Suppressor macrophage treated with lipopolysaccharide for 1 hour (primary cell): Measurements from ENCODE around the gene EEF2KMT.
"Not testable (repeated sequence)": the region's sequence is repeated elsewhere in the genome, so short reads cannot be mapped to it uniquely, and the experiment has no call there.

Source experiments
- DNase-seq, 3 donors: peaks; one replicate each; pipeline ENCODE4 v3.0.0-alpha.2; 2020 to 2022

Gene EEF2KMT, protein sequence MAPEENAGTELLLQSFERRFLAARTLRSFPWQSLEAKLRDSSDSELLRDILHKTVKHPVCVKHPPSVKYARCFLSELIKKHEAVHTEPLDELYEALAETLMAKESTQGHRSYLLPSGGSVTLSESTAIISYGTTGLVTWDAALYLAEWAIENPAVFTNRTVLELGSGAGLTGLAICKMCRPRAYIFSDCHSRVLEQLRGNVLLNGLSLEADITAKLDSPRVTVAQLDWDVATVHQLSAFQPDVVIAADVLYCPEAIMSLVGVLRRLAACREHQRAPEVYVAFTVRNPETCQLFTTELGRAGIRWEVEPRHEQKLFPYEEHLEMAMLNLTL

DNA sequence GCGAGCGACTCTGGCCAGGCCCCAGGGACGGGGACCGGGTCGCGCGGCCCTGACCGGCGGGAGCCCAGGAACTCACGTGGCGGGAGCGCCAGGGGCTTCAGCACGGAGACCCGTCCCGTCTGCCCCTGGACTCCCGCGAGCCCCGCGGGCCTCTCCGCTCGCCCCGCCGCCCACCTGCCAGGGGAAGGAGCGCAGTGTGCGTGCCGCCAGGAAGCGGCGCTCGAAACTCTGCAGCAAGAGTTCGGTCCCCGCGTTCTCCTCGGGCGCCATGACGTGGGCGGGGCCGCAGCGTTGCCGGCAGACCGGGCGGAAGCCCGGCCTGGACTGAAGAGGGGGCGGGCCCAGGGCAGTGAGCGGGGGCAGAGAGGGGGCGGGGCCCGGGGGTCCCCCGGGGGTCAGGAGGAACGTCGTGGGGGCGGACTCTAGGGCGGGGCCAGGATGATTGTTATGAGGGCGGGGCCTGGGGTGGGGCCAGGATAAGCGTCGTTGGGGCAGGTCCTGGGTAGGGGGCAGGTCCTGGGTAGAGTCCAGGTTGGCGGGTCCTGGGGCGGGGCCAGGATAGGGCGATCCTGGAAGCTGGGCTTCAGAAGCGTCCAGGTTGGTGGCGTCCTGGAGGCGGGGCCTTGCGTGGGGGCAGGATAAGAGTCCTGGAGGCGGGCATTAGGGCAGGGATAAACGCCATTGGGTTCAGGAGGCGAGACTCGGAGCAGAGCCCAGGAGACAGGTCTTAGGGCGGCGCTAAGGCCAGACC, at the start of gene EEF2KMT:
Gene EEF2KMT, minus strand, starts transcription at position 326 of the 751 bp plus-strand sequence. Its CDS starts 56 bp downstream, at position 270.
- DNase-seq, result peak; percentile 98 to 99 (median 98)

DNA sequence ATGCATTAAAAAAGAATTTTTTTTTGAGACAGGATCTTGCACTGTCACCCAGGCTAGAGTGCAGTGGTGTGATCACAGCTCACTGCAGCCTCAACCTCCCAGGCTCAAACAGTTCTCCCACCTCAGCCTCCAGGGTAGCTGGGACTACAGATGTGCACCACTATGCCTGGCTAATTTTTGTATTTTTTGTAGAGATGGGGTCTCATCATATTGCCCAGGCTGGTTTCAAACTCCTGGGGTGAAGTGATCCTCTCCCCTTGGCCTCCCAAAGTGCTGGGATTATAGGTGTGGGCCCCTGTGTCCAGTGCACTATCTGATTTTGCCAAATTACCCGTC, 47.0 kb upstream of the EEF2KMT start:
- DNase-seq, result not testable (repeated sequence)

DNA sequence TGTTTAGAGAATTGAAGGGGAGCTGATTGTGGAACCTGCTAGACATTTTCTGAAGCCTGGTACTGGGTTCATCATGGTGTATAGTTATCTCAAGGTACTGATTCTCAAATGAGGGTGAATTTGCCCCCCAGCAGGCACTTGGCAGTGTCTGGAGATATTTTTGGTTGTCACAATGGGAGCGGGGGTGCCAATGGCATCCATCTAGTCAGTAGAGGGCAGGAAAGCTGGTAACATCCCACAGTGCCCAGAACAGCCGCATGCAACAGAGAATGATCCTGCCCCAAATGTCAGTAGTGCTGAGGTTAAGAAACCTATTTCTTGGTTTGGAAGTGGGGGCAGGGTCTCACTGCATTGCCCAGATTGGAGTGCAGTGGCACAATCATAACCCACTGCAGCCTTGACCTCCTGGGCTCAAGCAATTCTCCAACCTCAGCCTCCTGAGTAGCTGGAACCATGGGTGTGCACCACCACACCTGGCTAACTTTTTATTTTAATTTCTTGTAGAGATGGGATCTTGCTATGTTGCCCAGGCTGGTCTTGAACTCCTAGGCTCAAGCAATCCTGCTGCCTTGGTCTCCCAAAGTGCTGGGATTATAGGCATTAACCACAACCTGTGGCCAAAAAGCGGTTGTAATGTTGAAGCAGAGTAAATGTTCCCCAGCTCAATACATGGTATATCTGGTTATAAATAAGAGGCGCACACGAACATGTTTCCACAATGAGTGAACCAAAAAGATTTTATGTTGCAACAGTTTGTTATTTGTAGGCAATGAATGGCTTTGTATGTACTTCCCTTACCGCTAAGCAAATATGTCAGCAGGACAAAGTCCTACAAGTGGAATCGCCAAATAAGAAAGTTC, 46.4 kb upstream of the EEF2KMT start:
- no peak for DNase-seq

DNA sequence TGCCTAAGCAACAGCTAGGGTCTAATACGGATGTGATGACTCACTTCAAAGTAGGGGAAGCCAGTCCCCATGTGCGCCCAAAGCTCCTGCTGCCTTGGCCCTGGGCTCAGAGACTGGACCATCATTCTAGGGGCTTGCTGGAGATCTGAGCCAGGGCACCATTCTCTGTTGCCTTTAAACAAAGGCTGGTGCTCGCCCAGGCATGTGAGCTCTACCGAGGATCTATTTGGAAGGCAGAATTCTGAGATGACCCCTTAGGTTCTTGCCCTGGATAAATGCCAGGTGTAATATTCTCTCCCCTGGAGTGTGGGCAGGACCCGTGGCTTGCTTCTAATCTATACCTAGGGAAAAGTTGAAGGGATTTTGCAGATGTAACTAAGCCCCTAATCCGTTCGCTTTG, 42.6 kb upstream of the EEF2KMT start:
- not testable (repeated sequence) for DNase-seq

DNA sequence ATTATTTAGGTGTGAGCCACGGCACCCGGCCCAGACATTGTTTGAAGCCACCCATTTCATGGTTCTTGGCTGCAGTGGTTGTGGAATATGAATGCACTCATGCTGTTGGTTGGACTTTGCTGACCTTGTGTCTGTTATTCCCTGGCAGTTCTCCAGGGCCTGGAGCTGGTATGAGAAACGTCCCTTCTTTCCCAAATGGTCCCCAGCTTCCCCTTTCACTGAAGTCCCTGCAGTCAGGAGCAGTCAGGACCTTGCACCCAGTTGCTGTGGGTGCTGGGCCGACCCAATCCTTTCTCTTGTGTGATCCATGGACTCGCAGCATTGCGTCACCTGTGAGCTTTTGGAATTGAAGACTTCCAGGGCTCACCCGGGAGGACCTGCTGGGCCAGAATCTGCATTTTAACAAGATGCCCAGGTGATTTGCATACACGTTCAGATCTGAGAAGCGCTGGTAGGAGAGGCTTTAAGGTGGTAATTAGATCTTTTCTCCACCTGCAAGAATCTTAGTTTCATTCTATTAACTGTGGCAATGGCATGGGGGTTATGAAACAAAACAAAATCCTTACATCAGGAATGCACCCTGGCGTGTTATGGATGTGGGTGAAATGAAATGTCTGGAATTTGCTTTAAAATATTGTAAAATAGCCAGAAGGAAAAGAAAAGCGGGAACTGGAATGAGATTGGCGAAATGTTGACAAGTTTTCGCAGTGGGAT, 37.3 kb upstream of the EEF2KMT start:
- DNase-seq, result not testable (repeated sequence)

DNA sequence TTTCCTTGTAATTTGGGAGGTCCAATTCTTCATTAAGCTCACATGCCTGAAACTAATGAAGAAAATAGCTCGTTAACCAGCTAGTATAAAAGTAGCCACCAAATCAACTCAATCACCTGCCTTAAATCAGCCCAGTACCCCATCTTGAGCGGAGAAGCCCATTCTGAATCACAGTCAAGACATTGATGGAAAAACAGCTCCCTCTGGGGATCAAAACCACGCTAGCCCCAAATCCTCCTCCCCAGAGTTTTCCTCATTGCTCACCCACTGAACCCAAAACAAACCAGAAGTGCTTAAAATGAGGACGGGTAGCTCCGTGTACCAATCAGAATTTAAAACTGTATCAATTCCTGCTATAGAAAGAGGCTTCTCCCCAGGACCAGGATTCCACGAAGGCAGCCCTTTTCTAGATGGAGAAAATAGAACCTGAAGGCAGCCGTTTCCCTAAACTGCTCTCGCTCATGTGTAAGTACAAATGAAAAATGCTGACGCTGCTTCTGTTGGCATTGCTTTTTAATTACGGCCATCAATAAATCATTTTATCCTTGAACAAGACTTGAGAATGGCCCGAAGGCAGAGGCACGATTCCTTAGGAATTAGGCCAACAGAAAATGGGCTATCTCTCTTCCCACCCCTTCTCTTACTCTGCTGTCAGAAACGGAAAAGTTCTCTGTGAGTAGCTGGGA, 35.5 kb upstream of the EEF2KMT start:
- DNase-seq, result not testable (repeated sequence)

DNA sequence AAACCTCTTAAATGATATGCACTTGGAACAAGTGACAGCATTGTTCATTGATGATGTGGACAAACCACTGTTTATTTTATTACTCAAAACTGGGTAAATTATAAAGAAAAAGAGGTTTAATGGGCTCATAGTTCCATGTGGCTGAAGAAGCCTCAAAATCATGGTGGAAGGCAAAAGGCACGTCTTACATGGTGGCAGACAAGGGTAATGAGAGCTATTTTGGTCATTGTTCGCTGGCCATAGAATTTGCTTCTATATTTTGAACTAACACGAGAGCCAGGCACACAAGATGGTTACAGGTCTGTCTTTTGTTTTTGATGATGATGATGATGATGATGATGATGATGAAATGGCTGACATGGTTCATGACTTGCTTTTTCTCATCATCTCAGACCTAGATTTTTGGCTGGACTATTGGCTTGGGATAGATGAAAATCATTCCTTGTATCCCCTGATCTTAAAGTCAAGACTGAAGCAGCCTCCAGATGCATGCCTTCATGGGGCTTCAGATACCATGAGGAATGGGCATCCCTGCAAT, 33.9 kb upstream of the EEF2KMT start:
- not testable (repeated sequence) for DNase-seq

DNA sequence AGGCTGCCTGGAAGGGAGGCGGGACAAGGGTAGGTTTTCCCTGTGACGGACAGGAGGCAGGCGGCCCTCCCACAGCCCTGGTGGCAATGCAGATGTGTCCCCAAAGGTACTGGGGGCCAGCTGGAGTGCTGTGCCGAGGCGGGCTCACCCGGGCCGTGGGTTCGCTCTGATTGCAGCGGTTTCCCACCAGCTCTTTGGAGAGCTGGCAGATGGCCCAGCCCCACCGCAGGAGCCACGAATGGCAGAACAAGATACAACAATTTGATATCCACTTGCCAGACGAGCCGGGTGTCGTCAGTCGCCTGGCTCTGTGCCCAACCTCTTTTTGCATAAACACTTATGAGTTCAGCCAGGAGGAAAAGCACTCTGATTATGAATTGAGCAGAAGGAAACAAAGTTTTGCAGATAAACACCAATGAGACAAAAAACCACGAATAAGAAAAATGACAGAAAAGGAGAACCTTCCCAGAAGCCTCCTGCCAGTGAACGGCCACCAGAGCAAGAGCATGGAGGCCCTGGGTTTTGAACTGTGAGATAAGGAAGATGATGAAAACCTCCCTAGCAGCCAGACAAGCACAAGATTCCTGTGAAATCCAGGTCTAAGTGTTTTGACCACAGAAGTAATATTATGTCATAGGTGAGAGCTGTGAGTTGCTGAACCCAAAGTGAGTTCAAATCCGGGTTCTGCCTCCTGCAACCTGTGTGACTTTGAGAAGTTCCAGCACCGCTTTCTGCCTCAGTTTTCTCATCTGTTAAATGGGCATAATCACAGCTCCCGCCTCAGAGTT, 19.9 kb upstream of the EEF2KMT start:
- not testable (repeated sequence) for DNase-seq

DNA sequence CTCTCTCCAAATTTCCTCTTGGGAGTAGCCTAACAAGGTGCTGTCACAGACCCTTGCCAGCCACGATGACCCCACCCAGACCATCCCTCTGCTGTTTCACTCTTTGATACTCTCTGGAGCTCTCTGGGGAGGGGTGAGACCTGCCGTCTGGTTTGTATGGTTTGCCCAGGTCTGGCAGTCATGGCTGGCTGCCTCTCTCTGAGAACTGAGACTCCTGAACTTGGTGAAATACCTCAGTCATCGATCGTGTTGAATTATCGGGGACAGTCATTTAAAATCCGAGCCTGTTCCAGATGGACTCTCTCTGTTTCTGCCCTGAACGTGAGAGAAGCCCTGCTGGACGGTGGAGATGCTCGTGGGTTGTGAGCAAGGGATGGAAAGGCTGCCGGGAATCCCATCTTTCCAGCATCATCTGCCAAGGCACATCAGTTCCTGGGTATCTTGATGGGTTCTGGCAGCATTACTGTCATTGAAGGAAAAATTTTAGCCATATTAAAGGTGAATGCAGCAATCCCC, 19.2 kb upstream of the EEF2KMT start:
- not testable (repeated sequence) for DNase-seq

DNA sequence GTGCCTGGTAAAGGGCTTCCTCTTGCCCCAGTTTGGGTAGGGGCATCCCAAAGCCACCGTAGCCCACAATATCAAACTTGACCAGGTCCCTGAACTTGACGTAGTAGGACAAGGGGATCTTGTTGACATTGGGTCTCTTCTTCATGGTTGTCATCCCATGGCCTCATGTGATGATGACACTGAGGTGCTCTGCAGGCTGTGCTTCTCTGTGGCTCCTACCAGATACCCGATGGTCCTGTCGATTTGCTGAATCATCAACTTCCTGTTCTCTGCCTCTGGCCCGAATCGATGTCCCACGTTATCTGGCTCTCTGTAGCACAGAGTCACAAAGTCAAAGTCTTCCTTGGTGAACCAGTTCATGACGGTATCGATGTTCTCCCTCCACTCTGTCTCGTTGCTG, 13.3 kb upstream of the EEF2KMT start:
- DNase-seq, result not testable (repeated sequence)

DNA sequence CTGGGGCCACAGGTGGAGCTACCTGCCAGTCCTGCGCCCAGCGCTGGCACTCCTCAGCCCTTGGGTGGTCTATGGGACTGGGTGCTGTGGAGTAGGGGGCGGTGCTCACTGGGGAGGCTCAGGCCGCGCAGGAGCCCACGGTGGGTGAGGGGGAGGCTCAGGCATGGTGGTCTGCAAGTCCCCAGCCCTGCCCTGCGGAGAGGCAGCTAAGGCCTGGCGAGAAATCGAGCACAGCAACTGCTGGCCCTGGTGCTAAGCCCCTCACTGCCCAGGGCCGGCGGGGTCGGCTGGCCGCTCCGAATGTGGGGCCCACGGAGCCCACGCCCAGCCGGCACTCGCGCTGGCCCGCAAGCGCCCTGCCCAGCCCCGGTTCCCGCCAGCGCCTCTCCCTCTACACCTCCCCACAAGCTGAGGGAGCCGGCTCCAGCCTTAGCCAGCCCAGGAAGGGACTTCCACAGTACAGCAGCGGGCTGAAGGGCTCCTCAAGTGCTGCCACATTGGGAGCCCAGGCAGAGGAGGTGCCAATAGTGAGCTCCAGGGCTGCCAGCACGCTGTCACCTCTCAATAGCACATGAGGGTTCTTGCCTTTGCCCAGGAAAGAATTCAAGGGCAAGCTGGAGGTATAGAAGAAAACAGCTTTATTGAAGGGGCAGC, 11.0 kb upstream of the EEF2KMT start:
- DNase-seq, result no peak

DNA sequence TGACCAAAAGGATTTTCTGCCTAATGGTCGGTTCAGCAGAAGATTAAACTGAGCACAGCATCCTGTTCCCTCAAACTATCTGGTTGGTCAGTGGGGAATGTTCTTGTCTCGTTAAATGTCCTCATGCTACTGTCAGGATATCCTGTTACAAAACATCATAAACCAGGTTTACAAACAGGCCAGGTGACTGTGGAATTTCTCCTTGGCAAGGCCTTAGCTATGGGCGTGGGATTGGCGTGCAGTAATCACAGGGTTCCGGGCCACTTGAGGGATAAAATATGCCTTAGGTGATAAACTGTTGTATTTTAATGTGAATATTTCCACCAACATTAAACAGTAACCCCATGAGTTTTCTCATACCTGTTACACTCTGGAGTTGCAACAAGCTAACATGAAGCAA, 7.4 kb upstream of the EEF2KMT start:
- DNase-seq, result not testable (repeated sequence)

DNA sequence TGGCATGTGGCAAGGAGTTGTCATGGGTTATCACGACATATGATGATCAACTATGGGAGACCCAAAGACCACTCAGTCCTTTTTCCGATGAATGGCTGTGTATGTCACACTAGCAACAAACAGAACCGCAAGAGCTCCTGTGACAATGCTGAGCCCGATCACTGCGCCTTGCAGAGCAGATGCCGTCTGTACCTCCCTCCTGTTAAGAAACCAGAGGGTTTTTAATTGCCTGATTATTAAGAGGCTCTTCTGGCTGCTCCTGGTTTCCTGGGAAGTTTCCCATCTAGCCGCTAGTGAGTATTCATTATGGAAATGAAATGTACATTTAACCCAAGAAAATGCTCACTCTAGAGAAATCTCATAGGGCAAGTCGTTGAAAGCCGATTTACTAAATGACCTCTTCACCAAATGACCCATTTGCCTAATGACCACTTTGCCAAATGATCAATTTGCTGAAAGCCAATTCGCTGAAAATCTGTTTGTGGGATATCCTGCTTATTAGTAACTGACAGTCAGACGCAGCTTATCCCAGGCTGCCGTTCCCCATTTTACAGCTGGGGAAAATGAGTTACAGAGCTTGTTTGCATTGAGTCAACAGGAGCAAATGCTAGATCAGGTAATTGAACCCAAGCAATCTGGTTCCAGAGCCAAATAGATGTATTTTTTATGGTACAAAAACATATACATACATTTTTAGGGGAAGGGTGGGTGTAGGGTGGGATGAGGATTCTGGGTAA, 5.9 kb upstream of the EEF2KMT start:
- not testable (repeated sequence) for DNase-seq

DNA sequence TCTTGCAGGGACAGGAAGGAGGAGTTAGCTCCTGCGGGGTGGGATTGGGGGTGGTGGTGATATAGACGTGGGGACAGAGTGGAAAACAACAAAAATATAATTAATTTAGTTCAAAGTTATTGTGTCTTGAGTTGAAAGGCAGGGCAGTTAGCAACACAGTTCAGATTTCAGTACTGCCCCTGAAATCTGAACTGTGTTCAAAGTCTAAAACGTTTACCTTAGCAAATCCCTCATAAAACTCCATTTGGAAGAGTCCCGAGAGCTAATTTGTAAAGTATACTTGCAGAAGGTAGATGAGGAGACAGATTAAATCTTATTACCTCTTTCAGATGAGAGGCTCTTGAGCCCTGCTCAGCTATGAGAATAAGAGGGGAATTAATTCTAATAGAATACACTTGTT, 1.6 kb upstream of the EEF2KMT start:
- DNase-seq, result not testable (repeated sequence)

DNA sequence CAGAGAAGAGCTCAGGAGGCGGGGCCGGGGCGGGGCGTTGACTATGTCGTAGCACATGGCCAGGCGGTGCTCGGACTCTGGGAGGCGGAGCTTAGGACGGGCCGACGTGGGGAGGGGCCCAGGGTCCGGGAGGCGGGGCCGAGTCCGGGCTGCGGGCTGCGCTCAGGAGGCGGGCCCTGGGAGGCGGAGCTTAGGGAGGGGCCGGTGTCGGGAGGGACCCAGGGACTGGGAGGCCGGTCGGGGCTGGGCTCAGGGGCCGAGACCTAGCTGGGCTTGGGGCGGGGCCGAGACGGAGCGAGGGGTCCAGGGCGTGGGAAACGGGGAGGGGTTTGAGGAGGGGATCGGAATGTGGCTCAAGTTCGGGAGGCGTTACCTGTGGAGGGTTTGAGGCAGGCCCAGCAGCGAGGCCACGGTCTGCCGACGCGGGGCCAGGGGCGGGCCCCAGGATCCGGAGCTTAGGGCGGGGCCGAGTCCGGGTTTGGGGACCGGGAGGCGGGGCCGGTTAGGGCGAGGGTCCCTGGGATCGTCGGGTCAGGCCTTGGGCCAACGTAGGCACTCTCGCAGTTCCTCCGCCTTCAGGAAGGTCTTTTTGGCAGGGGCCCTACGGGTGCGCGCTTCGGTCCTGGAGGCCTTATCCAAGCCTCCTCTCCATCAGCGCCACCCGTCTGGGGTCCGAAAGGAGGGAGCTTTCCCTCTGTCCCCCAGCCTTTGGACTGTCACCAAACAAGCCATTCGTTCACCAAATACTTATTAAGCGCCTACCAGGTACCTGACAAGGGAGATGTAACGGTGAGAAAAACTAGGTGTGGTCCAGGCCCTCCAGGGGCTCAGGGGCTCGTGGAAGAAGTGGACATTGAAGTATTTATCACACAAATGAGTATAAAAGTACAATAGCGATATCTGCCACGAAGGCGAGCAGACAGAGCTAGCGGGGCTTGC, 895 bp upstream of the EEF2KMT start:
- DNase-seq, result peak; percentile 39 to 72 (median 54)

DNA sequence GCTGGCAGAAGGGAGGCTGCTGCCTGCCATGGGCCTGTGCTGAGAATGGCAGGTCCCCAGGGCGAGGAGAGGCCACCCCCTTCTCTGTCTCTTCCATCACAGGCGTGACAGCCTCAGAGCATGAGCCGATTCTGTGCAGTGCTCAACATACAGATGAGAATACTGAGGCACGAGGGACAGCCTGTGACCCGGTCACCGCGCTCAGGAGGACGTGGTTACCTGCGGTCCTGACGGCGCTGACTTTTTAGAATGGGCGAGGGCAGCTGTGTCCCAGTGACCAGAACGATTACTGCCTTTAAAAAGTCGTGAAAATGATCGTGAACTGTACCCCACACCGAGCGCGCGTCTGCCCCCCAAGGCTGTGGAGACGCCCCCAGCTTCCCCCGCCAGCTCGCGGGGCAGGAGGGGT, 530 bp downstream of the EEF2KMT start:
- DNase-seq, result peak; percentile 8 to 37 (median 27)

DNA sequence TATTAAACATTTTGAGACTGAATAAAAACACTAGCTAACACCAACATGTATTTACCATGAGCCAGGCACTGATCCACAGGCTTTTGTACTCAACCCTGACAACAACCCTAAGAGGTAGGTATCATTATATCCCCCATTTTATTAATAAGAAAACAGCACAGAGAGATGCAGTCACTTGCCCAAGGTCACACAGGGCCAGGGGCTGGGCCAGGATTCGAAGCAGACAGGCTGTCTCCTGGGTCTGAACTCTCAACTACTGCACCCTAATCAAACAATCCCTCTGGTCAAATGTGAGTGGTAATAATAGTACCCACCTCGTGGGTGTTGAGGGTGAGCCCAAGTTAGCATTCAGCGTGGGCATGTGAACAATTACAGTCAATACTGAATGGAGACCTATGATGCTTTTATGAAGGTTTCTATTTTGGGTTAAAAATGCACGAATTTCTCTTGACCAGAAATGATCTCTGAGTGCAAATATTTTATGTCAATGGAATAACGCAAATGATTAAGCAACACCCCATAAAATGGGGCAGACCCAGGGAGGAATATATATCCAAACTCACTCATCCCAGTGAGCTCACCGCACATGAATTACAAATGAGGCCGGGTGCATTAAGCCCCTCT, 1.0 kb downstream of the EEF2KMT start:
- not testable (repeated sequence) for DNase-seq
